HL-60 (cell line): ENCODE results near the gene CREB3.
A peak's percentile ranks its signal among the peaks of the same experiment; 100 is the strongest.

ENCODE experiments used
- DNase-seq, 2 experiments: peaks; one replicate each; pipeline ENCODE4 v3.0.0-alpha.2; 2010 to 2020; ENCODE audit warnings: low read depth in 1 of 2, low spot score in 1 of 2
- H3K27ac ChIP-seq: fragments of 250-450 bp; sonication (Bioruptor Pico); replicated peaks from 2 replicates; pipeline ENCODE4 v1.5.1; 2020; ENCODE audit warnings: mild to moderate bottlenecking, moderate library complexity
- H3K27me3 ChIP-seq: fragments of 250-450 bp; sonication (Bioruptor Pico); 2 replicates; pipeline ENCODE4 v1.5.1; 2021; ENCODE audit warnings: mild to moderate bottlenecking, moderate library complexity; ENCODE audit not compliant: insufficient read depth, poor library complexity, severe bottlenecking
- H3K4me3 ChIP-seq: replicated peaks from 2 replicates; pipeline ENCODE4 v1.5.1; 2011; ENCODE audit warnings: mild to moderate bottlenecking, control low read depth, low read length; ENCODE audit not compliant: insufficient read depth
- GABPA ChIP-seq: IDR thresholded peaks from 2 replicates; pipeline ENCODE4 v1.6.1; 2012; ENCODE audit warnings: low read depth
- POLR2AphosphoS5 ChIP-seq: IDR thresholded peaks from 2 replicates; pipeline ENCODE4 v1.6.1; 2012; ENCODE audit warnings: low read depth
- SPI1 ChIP-seq: IDR thresholded peaks from 2 replicates; pipeline ENCODE4 v1.6.1; 2012; ENCODE audit warnings: low read depth, mild to moderate bottlenecking, borderline replicate concordance
- TF ChIP-seq, protein P1 (sequence below): IDR thresholded peaks from one replicate; pipeline ENCODE4 v1.5.1; 2011; ENCODE audit warnings: low read length, control low read depth, inconsistent platforms; ENCODE audit not compliant: insufficient read depth
- TF ChIP-seq, protein P2 (sequence below): IDR thresholded peaks from 2 replicates; pipeline ENCODE4 v1.6.1; 2012; ENCODE audit warnings: low read depth; ENCODE audit not compliant: insufficient replicate concordance

CREB3 gene

DNA sequence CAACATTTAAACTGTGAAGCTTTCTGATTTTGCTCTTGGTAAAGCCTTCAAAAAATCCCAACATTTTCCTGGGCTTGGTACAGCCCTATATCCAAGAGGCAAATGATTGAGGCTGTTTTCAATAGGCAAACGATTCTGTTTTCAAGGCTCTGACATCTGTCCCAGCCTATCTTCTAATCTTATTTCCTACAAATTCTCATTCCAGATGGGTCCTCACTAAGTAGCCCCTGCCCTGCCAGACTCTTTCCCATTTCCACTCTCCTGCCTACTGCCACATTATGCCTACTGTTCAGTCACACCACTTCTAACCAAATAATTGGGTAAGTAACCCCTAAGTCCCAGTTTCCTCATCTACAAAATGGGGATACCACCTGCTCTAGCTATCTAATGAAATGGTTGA lies 13.1 kb downstream of the CREB3 start:
- DNase-seq, result no peak
- H3K27ac ChIP-seq, result no peak overlapping the region
- H3K27me3 ChIP-seq, result no peaks in the 10 kb centered on the region
- TF ChIP-seq, protein P1, sequence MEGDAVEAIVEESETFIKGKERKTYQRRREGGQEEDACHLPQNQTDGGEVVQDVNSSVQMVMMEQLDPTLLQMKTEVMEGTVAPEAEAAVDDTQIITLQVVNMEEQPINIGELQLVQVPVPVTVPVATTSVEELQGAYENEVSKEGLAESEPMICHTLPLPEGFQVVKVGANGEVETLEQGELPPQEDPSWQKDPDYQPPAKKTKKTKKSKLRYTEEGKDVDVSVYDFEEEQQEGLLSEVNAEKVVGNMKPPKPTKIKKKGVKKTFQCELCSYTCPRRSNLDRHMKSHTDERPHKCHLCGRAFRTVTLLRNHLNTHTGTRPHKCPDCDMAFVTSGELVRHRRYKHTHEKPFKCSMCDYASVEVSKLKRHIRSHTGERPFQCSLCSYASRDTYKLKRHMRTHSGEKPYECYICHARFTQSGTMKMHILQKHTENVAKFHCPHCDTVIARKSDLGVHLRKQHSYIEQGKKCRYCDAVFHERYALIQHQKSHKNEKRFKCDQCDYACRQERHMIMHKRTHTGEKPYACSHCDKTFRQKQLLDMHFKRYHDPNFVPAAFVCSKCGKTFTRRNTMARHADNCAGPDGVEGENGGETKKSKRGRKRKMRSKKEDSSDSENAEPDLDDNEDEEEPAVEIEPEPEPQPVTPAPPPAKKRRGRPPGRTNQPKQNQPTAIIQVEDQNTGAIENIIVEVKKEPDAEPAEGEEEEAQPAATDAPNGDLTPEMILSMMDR, result no peak
- TF ChIP-seq, protein P2, sequence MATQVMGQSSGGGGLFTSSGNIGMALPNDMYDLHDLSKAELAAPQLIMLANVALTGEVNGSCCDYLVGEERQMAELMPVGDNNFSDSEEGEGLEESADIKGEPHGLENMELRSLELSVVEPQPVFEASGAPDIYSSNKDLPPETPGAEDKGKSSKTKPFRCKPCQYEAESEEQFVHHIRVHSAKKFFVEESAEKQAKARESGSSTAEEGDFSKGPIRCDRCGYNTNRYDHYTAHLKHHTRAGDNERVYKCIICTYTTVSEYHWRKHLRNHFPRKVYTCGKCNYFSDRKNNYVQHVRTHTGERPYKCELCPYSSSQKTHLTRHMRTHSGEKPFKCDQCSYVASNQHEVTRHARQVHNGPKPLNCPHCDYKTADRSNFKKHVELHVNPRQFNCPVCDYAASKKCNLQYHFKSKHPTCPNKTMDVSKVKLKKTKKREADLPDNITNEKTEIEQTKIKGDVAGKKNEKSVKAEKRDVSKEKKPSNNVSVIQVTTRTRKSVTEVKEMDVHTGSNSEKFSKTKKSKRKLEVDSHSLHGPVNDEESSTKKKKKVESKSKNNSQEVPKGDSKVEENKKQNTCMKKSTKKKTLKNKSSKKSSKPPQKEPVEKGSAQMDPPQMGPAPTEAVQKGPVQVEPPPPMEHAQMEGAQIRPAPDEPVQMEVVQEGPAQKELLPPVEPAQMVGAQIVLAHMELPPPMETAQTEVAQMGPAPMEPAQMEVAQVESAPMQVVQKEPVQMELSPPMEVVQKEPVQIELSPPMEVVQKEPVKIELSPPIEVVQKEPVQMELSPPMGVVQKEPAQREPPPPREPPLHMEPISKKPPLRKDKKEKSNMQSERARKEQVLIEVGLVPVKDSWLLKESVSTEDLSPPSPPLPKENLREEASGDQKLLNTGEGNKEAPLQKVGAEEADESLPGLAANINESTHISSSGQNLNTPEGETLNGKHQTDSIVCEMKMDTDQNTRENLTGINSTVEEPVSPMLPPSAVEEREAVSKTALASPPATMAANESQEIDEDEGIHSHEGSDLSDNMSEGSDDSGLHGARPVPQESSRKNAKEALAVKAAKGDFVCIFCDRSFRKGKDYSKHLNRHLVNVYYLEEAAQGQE, result no peak
- TF ChIP-seq SPI1 (no peak), POLR2AphosphoS5 (no peak), GABPA (no peak)
- no peak overlapping the region for H3K4me3 ChIP-seq

DNA sequence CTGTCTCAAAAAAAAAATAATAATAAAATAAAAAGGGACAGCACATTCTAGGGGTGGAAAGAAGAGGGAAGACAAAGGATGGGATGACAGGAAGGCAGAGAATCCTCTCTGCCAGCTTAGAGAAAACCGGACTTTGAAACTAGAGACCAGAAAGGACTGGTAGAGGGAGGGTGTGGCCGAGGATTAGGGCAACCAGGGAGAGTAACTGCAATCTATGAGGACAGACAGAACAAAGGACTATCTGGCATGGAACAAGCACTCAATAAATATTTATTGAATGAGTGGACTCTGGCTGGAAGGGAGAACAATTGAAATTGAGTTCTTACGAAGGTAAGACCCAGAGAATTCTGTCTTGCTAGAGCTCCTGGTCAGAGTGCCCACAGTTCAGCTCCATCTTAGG lies 14.1 kb downstream of the CREB3 start:
- TF ChIP-seq, protein P2, result no peak
- TF ChIP-seq, protein P1, result no peak
- TF ChIP-seq GABPA (no peak), POLR2AphosphoS5 (no peak), SPI1 (no peak)
- H3K27ac ChIP-seq, result no peak overlapping the region
- no peak for DNase-seq
- no peaks in the 10 kb centered on the region for H3K27me3 ChIP-seq
- peak overlapping the region; percentile 88 for H3K4me3 ChIP-seq

DNA sequence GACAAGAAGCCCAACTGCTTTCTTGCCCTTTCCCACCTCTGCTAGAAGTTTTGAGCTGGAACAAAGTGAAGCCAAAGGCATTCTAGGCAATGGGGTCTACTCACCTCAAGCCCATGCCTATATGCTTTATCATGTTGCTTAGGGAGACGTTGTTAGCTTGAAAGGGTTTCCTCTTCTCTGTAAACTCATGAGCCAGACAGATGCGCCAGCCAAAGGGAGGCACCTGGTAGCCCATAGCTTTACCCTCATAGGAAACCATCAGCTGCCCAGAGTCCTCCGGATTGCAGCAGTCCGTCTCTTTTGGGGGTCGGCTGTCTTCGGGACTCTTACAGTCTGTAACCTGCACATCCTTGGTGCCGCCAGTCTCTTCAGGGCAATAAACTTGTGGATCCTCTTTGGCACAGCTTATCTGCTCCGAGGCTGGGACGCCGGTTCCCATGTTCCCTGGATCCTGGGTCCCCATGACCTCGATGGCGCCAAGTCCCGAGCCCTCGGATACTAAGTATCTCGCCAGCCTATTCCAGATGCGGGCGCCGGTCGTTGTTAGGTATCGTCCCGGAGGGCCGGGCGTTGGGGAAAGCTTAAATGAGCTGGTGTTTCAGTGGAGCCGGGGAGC lies 15.9 kb downstream of the CREB3 start:
- Histone ChIP-seq H3K27me3 (no peaks in the 10 kb centered on the region), H3K4me3 (peak overlapping the region; percentile 88), H3K27ac (peak overlapping the region; percentile 49)
- DNase-seq, result no peak
- no peak for TF ChIP-seq POLR2AphosphoS5
- TF ChIP-seq, protein P2, result no peak
- TF ChIP-seq GABPA, result no peak
- TF ChIP-seq, protein P1, result no peak
- no peak for TF ChIP-seq SPI1
